GM21786 (cell line): ENCODE data around the gene OTOG.

ENCODE experiments used
- ATAC-seq: cut with Tn5 transposase; IDR thresholded peaks from one replicate; pipeline ENCODE4 v1.9.1; 2021; ENCODE audit not compliant: unreplicated experiment

Gene OTOG

DNA sequence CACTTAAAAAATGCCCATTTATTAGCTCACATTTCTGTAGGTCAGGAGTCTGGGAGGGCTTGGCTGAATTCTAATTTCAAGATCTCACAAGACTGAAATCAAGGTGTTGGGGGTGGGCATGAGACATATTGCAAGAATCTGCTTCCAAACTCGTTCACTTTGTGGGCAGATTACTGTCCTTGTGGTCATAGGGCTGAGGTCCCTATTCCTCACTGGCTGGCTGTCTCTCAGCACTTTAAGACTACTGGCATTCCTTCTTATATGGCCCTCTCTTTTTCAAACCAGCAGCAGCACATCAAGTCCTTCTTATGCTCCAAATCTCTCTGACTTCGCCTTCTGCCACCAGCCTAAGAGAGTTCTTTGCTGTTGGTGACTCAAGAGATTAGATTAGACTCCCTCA is 144.5 kb downstream of the OTOG start:
- ATAC-seq = no peak

DNA sequence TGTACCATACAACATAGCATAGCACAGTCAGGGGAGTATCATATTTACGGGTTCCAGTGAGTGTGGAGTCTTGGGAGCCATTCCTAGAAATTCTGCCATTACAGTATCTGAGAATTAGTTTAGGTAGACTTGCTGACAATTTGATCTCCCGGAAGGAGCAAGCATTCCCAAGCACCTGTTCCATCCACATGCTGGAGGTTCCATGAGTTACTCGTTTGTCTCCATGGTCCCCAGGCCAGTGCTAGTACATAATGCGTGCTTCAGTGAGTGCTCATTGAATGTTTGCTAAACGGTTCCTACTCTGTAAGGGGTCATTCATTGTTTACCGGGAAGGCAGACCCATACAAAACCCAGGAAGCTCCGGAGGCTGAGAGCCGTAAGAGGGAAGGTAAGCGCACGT is 144.9 kb downstream of the OTOG start:
- no peak for ATAC-seq

DNA sequence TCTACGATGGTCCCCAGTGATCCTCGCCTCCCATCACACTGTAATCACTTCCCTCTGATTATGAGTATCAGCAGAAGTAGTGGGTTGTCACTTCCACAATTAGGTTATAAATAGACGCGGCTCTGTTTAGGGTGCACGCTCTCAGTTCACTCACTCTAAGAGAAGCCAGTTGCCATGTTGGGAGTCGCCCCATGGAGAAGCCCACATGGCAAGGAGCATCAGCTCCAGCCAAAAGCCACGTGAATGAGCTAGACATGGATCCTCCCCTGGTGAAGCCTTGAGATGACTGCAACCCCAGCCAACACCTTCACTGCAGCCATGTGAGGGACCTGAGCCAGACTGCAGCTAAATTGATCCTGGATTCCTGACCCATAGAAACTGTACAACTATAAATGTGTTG is 145.9 kb downstream of the OTOG start:
- no peak for ATAC-seq

DNA sequence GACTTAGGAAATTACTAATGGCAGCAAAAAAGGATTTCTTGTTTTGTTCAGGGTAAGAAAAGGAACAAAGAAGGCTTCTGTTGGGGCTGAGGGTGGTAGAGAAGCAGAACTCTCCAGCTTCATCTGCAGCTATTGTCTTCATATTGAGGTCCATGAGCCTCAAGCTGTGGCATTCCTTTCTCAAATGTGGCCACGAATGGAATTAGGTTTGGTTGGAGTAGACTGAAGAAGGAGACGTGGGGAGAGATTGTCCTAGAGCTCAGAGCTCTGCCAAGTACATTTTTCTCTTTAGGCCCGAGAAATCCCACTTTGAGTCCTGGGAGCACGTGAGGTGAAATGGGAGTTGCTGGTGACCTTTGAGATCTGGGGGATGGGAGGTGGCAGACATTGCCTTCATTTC is 146.5 kb downstream of the OTOG start:
- ATAC-seq = no peak

DNA sequence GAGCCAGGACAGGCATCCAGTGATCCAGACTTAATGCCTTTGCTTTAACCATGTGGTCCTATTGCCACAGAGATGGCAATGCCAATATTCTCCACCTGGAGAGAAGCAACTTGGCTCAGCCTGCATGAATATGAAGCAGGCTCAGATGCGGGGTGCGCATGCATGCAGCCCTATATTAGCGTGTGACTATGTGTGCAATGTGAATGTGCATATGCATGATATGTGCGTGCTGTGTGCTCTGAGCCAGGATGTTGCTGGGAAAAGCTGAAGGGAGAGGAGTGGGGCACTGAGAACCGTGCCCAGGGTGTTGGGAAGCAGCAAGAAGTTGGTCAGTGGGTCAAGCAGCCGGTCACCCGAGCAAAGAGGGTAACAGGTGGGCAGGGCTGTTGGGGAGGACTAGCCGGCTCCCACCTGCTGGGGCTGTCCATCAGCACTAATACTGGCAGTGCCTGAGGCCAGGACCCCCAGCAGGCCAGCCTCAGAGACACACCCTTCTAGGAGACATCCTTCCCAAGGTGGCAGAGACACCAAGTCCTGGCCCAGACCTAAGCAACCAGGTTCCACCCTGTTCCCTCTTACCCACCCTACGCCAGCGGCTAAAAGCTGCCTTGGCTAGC is 147.5 kb downstream of the OTOG start:
- ATAC-seq = no peak

DNA sequence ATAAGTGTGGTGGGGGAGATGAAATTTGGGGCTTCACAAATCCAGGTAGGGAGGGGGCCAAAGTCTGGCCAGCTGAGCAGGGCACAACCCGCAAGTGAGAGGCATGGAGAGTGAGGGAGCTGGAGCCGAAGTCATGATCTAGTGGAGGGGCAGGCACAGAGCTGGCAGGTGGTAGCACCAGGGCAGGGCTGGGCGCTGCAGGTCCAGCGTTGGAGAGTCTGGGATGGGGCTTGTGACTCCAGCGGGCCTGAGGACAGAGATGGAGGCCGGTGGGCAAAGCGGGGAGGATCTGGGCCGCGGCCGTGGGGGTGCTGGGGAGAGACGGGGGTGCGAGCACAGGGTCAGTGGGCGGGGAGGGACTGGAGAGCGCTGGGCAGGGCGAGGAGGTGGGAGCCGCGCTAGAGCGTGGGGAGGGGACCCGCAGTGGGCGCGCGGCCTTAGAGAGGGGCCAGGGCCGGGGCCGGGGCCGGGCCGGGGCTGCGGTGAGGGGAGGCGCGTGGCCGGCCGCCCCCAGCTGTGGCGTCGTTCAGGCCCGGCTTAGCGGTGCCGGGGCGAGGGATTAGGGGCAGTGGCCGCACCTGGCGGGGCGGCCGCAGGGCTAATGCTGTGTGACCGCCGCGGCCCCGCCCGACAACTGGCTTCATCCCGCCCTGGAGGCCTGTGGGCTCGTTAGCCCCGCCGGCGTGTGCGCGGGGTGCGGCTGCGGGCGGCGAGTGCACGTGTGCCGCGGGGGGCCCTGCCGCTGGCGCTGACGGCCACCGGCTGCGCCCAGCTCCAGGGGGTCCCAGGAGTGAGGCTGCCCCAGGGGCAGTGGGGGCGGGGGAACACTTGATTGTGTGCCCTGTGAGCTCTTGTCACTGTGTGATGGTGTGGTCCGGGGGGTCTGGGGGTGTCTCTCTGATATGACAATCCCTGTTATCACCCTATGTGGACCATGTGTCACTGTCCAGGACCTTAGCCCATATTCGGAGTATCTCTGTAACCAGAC is 148.7 kb downstream of the OTOG start:
- no peak for ATAC-seq

DNA sequence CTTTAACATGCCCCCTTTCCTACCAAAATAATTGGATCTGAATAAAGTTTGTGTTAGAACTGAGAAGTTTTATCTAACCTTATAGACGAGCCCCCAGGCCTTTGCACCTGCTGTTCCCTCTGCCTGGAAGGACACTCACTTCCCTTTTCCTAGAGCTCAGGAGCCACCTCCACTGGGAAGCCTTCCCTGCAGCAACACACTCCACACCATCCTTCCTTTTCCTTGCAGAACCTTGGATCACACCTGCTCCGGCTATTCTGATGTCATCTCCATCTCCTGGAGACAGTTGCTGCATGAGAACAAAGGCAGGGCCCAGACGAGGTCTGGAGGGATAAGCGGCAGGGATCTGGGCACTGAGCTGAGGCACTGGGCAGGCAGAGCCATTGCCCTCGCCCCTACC is 149.7 kb downstream of the OTOG start:
- no peak for ATAC-seq
